ENCODE results near the gene ATP7B.

Gene ATP7B

DNA sequence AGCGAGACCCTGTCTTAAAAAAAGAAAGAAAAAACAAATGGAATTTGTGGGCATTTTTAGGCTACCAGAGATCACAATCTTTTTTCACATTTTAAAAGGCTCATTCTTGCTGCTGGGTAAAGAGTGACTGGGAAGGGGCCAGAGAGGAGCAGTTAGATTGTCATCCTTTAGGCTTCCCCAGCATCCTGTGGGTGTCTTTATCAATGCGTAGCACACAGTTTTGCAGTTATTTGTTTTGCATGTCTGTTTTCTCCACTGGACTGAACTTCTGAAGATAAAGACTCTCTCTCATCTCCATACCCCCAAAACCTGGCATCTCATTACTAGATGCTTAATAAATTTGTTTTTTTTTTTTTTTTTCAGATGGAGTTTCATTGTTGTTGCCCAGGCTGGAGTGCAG, 11.1 kb upstream of the ATP7B start:
- H3K36me3 ChIP-seq (ENCODE audit: low read depth): peaks cover 63% of the 10 kb centered on the region
- DNase-seq (ENCODE audit: low spot score) (no peak), ATAC-seq (ENCODE audit: low read depth) (no peak)
- H3K4me3 ChIP-seq (ENCODE audit: severe bottlenecking): no peak overlapping the region
- H3K27ac ChIP-seq (ENCODE audit: poor library complexity, severe bottlenecking): no peak overlapping the region
- TF ChIP-seq, protein P1, sequence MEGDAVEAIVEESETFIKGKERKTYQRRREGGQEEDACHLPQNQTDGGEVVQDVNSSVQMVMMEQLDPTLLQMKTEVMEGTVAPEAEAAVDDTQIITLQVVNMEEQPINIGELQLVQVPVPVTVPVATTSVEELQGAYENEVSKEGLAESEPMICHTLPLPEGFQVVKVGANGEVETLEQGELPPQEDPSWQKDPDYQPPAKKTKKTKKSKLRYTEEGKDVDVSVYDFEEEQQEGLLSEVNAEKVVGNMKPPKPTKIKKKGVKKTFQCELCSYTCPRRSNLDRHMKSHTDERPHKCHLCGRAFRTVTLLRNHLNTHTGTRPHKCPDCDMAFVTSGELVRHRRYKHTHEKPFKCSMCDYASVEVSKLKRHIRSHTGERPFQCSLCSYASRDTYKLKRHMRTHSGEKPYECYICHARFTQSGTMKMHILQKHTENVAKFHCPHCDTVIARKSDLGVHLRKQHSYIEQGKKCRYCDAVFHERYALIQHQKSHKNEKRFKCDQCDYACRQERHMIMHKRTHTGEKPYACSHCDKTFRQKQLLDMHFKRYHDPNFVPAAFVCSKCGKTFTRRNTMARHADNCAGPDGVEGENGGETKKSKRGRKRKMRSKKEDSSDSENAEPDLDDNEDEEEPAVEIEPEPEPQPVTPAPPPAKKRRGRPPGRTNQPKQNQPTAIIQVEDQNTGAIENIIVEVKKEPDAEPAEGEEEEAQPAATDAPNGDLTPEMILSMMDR (IDR thresholded peaks at IDR 0.05; ENCODE audit: poor library complexity, severe bottlenecking): no peak
- no peaks in the 10 kb centered on the region for H3K27me3 ChIP-seq (ENCODE audit: insufficient read depth, poor library complexity, severe bottlenecking)
- no peaks in the 10 kb centered on the region for H3K4me1 ChIP-seq (ENCODE audit: insufficient read depth, poor library complexity, severe bottlenecking)
- H3K9me3 ChIP-seq (ENCODE audit: severe bottlenecking): no peaks in the 10 kb centered on the region

DNA sequence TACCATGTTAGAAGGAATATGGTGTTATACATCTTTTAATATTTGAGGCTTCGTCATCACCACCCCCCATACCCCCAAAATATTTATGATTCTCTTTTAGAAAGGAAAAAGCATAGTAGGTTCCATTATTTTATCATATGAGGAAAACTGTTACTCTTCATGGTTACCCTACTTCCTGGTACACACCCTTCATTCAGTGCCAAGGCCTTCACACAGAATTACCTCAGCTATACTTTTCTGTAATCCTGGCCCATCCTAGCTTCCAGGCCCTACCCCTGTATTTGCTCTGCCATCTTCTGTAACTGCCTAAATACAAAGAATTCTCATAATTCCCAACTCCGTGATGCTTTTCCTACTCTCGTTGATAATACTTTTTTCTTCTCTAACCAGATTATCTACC, 8.9 kb upstream of the ATP7B start:
- ATAC-seq (ENCODE audit: low read depth): no peak
- peaks cover 52% of the 10 kb centered on the region for H3K36me3 ChIP-seq (ENCODE audit: low read depth)
- H3K27me3 ChIP-seq (ENCODE audit: insufficient read depth, poor library complexity, severe bottlenecking): no peaks in the 10 kb centered on the region

DNA sequence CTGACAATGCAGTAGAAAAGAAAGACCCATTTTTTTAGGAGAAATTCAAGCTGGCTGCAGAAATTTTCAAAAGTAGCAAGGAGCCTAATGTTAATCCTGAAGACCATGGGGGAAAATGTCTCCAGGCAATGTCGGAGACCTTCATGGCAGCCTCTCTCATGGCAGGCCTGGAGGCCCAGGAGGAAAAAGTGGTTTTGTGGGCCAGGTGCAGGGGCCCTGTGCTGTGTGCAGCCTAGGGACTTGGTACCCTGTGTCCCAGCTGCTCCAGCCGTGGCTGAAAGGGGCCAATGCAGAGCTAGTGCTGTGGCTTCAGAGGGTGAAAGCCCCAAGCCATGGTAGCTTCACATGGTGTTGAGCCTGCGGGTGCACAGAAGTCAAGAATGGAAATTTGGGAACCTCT, 5.0 kb upstream of the ATP7B start:
- TF ChIP-seq, protein P1 (IDR thresholded peaks at IDR 0.05; ENCODE audit: poor library complexity, severe bottlenecking): no peak
- Histone ChIP-seq H3K27ac (ENCODE audit: poor library complexity, severe bottlenecking) (no peak overlapping the region), H3K4me3 (ENCODE audit: severe bottlenecking) (no peak overlapping the region), H3K9me3 (ENCODE audit: severe bottlenecking) (no peaks in the 10 kb centered on the region), H3K36me3 (ENCODE audit: low read depth) (peaks cover 28% of the 10 kb centered on the region), H3K4me1 (ENCODE audit: insufficient read depth, poor library complexity, severe bottlenecking) (no peaks in the 10 kb centered on the region), H3K27me3 (ENCODE audit: insufficient read depth, poor library complexity, severe bottlenecking) (no peaks in the 10 kb centered on the region)
- no peak for ATAC-seq (ENCODE audit: low read depth)
- no peak for DNase-seq (ENCODE audit: low spot score)

More for the DNA sequence above, 8.9 kb upstream of the ATP7B start:
- no peak overlapping the region for H3K27ac ChIP-seq (ENCODE audit: poor library complexity, severe bottlenecking)
- no peaks in the 10 kb centered on the region for H3K9me3 ChIP-seq (ENCODE audit: severe bottlenecking)
- no peaks in the 10 kb centered on the region for H3K4me1 ChIP-seq (ENCODE audit: insufficient read depth, poor library complexity, severe bottlenecking)
- H3K4me3 ChIP-seq (ENCODE audit: severe bottlenecking): no peak overlapping the region
- TF ChIP-seq, protein P1 (IDR thresholded peaks at IDR 0.05; ENCODE audit: poor library complexity, severe bottlenecking): no peak
- no peak for DNase-seq (ENCODE audit: low spot score)

DNA sequence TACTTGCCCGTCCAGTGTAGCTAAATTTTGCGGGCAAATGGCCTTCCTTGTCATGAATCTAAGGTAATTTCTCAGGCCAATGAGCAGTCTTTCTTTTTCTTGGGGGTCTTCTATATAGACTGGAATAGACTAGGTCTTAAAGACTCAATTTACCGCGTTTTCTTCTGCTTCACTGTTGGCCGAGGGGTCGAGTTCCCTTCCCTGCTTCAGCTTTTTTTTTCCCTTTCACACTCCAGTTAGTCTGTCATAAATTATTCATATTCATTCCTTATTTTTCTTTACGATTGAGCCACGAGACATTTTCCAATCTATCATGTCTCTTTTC, 1.2 kb upstream of the ATP7B start:
- Histone ChIP-seq H3K4me1 (ENCODE audit: insufficient read depth, poor library complexity, severe bottlenecking) (no peaks in the 10 kb centered on the region), H3K36me3 (ENCODE audit: low read depth) (no peaks in the 10 kb centered on the region; the same call in 1 of the 2 replicates), H3K27ac (ENCODE audit: poor library complexity, severe bottlenecking) (no peak overlapping the region), H3K27me3 (ENCODE audit: insufficient read depth, poor library complexity, severe bottlenecking) (no peaks in the 10 kb centered on the region), H3K9me3 (ENCODE audit: severe bottlenecking) (no peaks in the 10 kb centered on the region), H3K4me3 (ENCODE audit: severe bottlenecking) (peak overlapping the region; percentile 93)
- DNase-seq (ENCODE audit: low spot score): no peak
- ATAC-seq (ENCODE audit: low read depth): no peak
- TF ChIP-seq, protein P1 (IDR thresholded peaks at IDR 0.05; ENCODE audit: poor library complexity, severe bottlenecking): no peak

DNA sequence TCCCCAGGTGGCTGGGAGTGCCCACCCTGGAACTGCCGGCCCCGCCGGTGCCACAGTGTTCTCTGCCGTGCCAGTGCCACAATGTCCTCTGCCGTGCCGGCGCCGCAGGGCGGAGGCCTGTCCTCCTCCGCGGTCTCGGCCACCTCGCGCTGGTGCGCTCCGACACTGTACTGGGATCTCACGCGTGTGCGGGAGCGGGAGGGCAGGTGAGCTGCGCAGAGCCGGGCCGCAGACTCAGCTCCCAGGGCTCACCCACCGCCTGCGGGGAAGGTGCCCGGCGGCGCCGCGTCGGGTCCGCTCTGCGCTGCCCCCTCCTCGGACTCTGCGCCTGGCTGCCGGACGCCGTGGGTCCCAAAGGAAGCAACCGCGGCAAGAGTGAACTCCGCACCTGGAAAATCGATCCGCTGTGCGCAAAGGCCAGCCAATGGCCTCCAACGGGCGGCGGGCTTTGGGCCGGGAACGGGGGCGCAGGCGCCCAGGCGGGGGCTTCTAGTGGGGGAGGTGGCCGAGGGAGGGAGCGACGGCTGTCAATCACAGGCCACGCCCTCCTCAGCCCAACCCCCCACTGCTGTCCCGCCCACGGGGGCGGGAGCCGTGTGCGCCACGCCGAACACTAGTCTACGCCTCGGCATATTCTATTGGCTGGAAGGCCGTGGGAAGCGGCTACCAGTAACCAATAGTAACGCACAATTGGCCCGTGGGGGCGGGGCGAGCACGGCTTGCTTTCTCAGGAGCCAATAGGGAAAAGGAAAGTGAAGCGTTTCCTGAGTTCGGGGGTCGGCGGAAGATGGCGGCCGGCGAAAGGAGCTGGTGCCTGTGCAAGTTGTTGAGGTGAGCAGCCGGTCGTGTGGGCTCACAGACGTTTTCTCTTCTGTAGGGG, 622 bp upstream of the ATP7B start, which contains the start of gene ALG11:
ALG11 (plus strand) TSS at position 767 of the 880 bp plus-strand sequence; CDS start at position 788, 21 bp downstream.
- H3K27ac ChIP-seq (ENCODE audit: poor library complexity, severe bottlenecking): no peak within 1 kb of the TSS
- DNase-seq (ENCODE audit: low spot score) (peak; percentile 96), ATAC-seq (ENCODE audit: low read depth) (peak; percentile 97)
- H3K9me3 ChIP-seq (ENCODE audit: severe bottlenecking): no peaks in the 10 kb centered on the region
- TF ChIP-seq, protein P1 (IDR thresholded peaks at IDR 0.05; ENCODE audit: poor library complexity, severe bottlenecking): no peak
- H3K27me3 ChIP-seq (ENCODE audit: insufficient read depth, poor library complexity, severe bottlenecking): no peaks in the 10 kb centered on the region
- peak within 1 kb of the TSS; percentile 93 for H3K4me3 ChIP-seq (ENCODE audit: severe bottlenecking)
- no peaks in the 10 kb centered on the region for H3K36me3 ChIP-seq (ENCODE audit: low read depth)
- no peaks in the 10 kb centered on the region for H3K4me1 ChIP-seq (ENCODE audit: insufficient read depth, poor library complexity, severe bottlenecking)
